Measurements from ENCODE around the gene ARL6IP5. TPM values are rescaled to one million over a fixed set of nuclear protein-coding genes. Genes with fewer than 3 reads are reported as not detected.

The ARL6IP5 gene
- total RNA-seq, 1 donor from 2014 or later, result 193 TPM

DNA sequence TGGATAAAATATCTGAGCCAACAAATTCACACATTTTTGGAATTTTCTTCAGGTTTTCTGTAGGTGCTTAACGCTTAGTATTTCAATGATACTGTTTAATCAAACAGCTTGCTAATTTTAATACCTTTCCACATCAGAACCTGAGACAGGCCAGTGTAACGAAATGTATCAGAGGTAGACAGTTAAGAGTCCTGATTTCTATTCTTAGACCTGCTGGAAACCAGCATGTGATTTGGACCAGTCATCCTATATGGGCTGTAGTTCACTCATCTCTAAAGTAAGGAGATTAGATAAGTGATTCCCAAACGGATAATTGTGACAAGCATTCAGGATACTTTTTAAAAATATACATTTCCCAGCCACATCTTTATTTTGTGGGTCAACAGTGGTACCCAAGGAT is 18.4 kb downstream of the ARL6IP5 start:
- Histone ChIP-seq H3K9me3 (replicated peaks) (no peaks in the 10 kb centered on the region), H3K27me3 (ENCODE audit: low read depth) (no peaks in the 10 kb centered on the region), H3K4me1 (peaks cover 81% of the 10 kb centered on the region), H3K4me3 (no peak overlapping the region), H3K36me3 (peaks cover 32% of the 10 kb centered on the region), H3K27ac (replicated peaks) (peak overlapping the region; percentile 80)
- TF ChIP-seq, protein P1, sequence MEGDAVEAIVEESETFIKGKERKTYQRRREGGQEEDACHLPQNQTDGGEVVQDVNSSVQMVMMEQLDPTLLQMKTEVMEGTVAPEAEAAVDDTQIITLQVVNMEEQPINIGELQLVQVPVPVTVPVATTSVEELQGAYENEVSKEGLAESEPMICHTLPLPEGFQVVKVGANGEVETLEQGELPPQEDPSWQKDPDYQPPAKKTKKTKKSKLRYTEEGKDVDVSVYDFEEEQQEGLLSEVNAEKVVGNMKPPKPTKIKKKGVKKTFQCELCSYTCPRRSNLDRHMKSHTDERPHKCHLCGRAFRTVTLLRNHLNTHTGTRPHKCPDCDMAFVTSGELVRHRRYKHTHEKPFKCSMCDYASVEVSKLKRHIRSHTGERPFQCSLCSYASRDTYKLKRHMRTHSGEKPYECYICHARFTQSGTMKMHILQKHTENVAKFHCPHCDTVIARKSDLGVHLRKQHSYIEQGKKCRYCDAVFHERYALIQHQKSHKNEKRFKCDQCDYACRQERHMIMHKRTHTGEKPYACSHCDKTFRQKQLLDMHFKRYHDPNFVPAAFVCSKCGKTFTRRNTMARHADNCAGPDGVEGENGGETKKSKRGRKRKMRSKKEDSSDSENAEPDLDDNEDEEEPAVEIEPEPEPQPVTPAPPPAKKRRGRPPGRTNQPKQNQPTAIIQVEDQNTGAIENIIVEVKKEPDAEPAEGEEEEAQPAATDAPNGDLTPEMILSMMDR (IDR thresholded peaks at IDR 0.05; ENCODE audit: borderline replicate concordance), result no peak
- DNase-seq, result no peak
- intact Hi-C loops (cut with micrococcal nuclease), result no loop called here

DNA sequence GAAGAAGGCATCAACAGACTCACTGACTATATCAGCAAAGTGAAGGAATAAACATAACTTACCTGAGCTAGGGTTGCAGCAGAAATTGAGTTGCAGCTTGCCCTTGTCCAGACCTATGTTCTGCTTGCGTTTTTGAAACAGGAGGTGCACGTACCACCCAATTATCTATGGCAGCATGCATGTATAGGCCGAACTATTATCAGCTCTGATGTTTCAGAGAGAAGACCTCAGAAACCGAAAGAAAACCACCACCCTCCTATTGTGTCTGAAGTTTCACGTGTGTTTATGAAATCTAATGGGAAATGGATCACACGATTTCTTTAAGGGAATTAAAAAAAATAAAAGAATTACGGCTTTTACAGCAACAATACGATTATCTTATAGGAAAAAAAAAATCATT is 19.8 kb downstream of the ARL6IP5 start:
- Histone ChIP-seq H3K4me3 (no peak overlapping the region), H3K27me3 (ENCODE audit: low read depth) (no peaks in the 10 kb centered on the region), H3K27ac (replicated peaks) (peak overlapping the region; percentile 80), H3K9me3 (replicated peaks) (no peaks in the 10 kb centered on the region), H3K36me3 (peaks cover 37% of the 10 kb centered on the region), H3K4me1 (peaks cover 69% of the 10 kb centered on the region)
- DNase-seq, result no peak
- intact Hi-C loops (cut with micrococcal nuclease), result no loop called here
- TF ChIP-seq, protein P1 (IDR thresholded peaks at IDR 0.05; ENCODE audit: borderline replicate concordance), result no peak

GRCh38 chr3:69105320-69105719 is 20.6 kb downstream of the ARL6IP5 start:
- TF ChIP-seq, protein P1 (IDR thresholded peaks at IDR 0.05; ENCODE audit: borderline replicate concordance), result no peak
- Histone ChIP-seq H3K4me3 (no peak overlapping the region), H3K9me3 (replicated peaks) (no peaks in the 10 kb centered on the region), H3K4me1 (peaks cover 62% of the 10 kb centered on the region), H3K27me3 (ENCODE audit: low read depth) (no peaks in the 10 kb centered on the region), H3K36me3 (peaks cover 37% of the 10 kb centered on the region), H3K27ac (replicated peaks) (peak overlapping the region; percentile 80)
- no peak for DNase-seq
- intact Hi-C loops (cut with micrococcal nuclease), result no loop called here

DNA sequence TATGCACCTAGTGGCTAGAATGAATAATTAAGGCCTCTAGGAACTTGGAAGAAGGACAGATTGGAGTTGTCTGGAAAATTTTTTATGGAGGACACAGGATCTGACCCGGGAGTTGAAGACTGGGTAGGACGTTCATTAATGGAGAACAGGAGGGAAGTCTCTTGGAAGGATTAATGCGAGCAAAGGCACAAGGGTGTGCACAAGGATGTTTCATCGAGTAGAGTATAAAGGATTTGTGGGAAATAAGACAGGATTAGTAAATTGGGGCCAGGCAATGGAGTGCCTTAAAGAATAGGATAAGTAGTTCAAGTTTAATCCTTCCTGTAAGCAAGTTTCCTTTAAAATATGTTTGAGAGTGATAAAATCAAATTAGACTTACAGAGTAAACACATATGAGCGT is 23.1 kb downstream of the ARL6IP5 start:
- H3K27ac ChIP-seq (replicated peaks), result peak overlapping the region; percentile 16
- H3K4me1 ChIP-seq, result peaks cover 56% of the 10 kb centered on the region
- no peaks in the 10 kb centered on the region for H3K9me3 ChIP-seq (replicated peaks)
- TF ChIP-seq, protein P1 (IDR thresholded peaks at IDR 0.05; ENCODE audit: borderline replicate concordance), result no peak
- H3K36me3 ChIP-seq, result peaks cover 22% of the 10 kb centered on the region
- DNase-seq, result no peak
- no peak overlapping the region for H3K4me3 ChIP-seq
- H3K27me3 ChIP-seq (ENCODE audit: low read depth), result no peaks in the 10 kb centered on the region
- intact Hi-C loops (cut with micrococcal nuclease), result no loop called here

- no peaks in the 10 kb centered on the region for H3K27me3 ChIP-seq (ENCODE audit: low read depth)
- H3K27ac ChIP-seq (replicated peaks), result peak overlapping the region; percentile 34
- TF ChIP-seq, protein P1 (IDR thresholded peaks at IDR 0.05; ENCODE audit: borderline replicate concordance), result no peak
- intact Hi-C loops (cut with micrococcal nuclease), result no loop called here
- peaks cover 56% of the 10 kb centered on the region for H3K4me1 ChIP-seq
- no peaks in the 10 kb centered on the region for H3K9me3 ChIP-seq (replicated peaks)
- no peak overlapping the region for H3K4me3 ChIP-seq
- peaks cover 14% of the 10 kb centered on the region for H3K36me3 ChIP-seq
- DNase-seq, result no peak
These were observed 24.1 kb downstream of the ARL6IP5 start for GRCh38 chr3:69108811-69109210.
